ENCODE results near the gene PTPRN2. TPM values are rescaled to one million over a fixed set of nuclear protein-coding genes. Genes with fewer than 3 reads are reported as not detected.

PTPRN2 gene
- total RNA-seq, 1 donor from 2014 or later, result 32.2 TPM

DNA sequence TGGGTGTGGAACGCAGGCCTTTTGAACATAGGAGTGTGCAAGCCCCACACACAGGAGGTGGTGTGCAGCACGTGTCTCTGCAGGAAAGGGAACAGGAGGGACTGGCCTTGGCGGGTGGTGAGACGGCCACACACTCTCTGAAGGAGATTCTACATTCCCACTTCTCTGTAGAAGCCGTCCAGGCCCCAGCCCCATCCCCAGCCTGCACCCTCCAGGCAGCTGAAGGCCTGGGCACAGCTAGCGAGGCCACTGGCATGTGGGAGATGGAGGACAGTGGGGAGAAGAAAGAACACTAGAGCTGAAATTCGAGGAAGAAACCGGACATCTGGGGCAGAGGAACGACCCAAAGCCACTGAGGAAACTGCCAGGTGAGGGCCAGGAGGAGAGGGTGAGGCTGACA is 743.5 kb downstream of the PTPRN2 start:
- Mint-ChIP-seq H3K9me3 (no peaks in the 10 kb centered on the region), H3K27ac (ENCODE audit: unreplicated experiment) (peak overlapping the region; percentile 93), H3K27me3 (ENCODE audit: low read depth) (no peaks in the 10 kb centered on the region), H3K4me1 (peaks cover 51% of the 10 kb centered on the region), H3K36me3 (ENCODE audit: low read depth) (no peaks in the 10 kb centered on the region), H3K4me3 (peak overlapping the region; percentile 29)
- TF ChIP-seq, protein P1, sequence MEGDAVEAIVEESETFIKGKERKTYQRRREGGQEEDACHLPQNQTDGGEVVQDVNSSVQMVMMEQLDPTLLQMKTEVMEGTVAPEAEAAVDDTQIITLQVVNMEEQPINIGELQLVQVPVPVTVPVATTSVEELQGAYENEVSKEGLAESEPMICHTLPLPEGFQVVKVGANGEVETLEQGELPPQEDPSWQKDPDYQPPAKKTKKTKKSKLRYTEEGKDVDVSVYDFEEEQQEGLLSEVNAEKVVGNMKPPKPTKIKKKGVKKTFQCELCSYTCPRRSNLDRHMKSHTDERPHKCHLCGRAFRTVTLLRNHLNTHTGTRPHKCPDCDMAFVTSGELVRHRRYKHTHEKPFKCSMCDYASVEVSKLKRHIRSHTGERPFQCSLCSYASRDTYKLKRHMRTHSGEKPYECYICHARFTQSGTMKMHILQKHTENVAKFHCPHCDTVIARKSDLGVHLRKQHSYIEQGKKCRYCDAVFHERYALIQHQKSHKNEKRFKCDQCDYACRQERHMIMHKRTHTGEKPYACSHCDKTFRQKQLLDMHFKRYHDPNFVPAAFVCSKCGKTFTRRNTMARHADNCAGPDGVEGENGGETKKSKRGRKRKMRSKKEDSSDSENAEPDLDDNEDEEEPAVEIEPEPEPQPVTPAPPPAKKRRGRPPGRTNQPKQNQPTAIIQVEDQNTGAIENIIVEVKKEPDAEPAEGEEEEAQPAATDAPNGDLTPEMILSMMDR (conservative IDR thresholded peaks at IDR 0.05), result no peak
- DNase-seq (ENCODE audit: low read depth, low spot score), result no peak

DNA sequence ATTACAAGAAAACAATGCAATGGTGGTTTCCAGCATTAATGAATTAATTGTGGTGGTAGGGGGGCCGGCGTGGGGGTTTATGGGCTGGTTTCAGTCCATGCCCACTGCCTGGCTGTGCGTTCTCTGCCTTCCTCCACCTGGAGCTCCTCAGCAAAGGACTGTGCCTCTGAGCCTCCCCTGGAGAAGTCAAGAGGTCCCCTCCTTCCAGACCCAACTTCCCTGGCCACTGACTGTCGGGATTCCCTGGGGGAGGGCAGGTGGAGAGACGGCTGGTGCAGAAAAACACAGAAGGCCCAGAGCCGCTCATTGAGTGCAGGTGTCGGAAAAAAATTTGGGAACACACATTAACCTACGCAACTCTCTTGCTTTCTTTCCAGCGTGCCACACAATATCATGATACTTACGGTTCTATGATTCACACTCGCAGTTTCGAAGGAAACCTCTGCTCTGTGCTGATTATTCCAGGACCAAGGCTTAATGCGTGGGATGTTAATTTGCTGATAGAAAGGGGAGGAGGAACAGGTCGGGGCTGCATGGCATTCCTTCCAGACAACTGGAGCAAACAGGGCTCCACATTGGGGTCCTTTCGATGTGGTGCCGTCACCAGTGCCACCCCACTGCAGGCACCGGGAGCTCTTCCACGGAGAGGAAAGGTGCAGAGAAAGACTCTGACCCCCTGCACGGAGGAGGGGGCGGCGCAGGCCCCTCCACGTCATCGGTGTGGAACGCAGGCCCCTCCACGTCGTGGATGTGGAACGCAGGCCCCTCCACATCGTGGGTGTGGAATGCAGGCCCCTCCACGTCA is 744.1 kb downstream of the PTPRN2 start:
- no peaks in the 10 kb centered on the region for H3K9me3 Mint-ChIP-seq
- H3K27ac Mint-ChIP-seq (ENCODE audit: unreplicated experiment), result no peak overlapping the region
- no peak overlapping the region for H3K4me3 Mint-ChIP-seq
- H3K27me3 Mint-ChIP-seq (ENCODE audit: low read depth), result no peaks in the 10 kb centered on the region
- TF ChIP-seq, protein P1 (conservative IDR thresholded peaks at IDR 0.05), result no peak
- no peak for DNase-seq (ENCODE audit: low read depth, low spot score)
- H3K36me3 Mint-ChIP-seq (ENCODE audit: low read depth), result no peaks in the 10 kb centered on the region
- H3K4me1 Mint-ChIP-seq, result peaks cover 51% of the 10 kb centered on the region

DNA sequence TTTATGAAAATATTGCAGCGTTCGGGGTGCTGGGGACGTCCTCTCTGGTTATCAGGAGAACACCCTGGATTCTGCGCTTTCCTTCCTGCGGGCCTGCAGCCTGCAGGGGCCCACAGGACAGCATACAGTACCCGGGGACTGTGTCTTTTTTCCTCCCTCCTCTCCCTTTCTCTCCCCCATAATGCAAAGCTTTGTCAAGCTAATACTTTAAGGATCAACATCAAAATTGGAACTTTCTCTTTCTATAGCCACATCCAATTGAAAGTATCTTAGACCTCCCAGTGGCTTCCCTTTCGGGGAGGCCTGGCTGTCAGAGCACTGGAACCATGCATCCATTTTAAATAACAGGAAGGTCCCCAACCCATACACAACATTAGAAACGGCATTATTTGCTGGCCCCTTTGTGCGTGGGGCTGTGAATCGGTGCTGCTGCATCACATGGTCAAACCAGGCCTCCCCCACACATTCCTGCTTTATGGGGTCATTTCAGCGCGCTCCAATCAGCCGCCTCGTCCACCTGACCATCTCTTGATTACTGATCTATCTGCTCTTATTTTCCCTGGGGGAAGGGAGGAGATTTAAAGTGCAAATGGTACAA is 745.8 kb downstream of the PTPRN2 start:
- TF ChIP-seq, protein P1 (conservative IDR thresholded peaks at IDR 0.05), result no peak
- DNase-seq (ENCODE audit: low read depth, low spot score), result no peak
- Mint-ChIP-seq H3K27me3 (ENCODE audit: low read depth) (no peaks in the 10 kb centered on the region), H3K27ac (ENCODE audit: unreplicated experiment) (peak overlapping the region; percentile 96), H3K36me3 (ENCODE audit: low read depth) (no peaks in the 10 kb centered on the region), H3K9me3 (no peaks in the 10 kb centered on the region), H3K4me3 (peak overlapping the region; percentile 64), H3K4me1 (peaks cover 51% of the 10 kb centered on the region)

DNA sequence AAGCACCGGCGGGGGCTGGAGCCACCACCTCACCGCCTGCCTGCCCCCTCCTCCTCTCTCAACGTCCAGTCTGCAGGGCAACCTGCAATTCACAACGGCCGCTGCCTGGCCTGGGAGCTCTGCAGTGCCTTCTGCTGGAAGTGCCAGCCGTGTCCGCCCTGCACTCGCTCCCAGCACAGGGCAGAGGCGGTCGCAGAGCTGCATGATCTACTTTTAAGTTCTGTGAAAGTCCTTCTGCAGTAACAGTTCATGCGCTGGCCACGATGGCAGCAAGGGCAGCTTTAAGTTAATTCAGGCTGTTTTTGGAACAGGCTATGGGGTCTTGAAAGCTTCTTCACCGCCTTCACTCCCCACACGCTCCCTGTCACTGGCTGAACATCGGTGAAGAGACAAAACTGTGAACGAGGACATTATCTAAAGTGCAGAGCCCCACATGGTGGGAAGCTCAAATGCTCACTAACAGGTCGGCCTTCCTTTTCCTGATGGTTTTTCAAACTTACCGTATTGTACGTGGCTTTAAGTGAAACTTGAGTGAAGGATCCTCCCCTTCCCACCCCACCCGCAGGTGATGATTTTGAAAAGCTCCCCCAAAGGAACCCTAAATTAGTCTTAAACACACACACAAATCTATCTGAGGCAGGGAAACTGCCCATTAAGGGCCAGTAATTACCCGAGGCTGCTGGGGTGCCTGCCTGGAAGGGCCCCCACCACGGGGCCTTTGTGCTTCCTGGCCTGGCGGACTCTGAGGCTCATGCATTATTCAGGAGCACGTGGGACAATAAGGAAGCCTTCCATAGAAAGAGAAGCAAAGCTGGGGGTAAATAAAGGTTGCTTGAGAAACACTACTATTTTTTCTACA is 746.5 kb downstream of the PTPRN2 start:
- Mint-ChIP-seq H3K4me3 (peak overlapping the region; percentile 64), H3K27ac (ENCODE audit: unreplicated experiment) (peak overlapping the region; percentile 96), H3K4me1 (peaks cover 54% of the 10 kb centered on the region), H3K36me3 (ENCODE audit: low read depth) (no peaks in the 10 kb centered on the region), H3K9me3 (no peaks in the 10 kb centered on the region), H3K27me3 (ENCODE audit: low read depth) (no peaks in the 10 kb centered on the region)
- TF ChIP-seq, protein P1 (conservative IDR thresholded peaks at IDR 0.05), result no peak
- DNase-seq (ENCODE audit: low read depth, low spot score), result peak; percentile 43

DNA sequence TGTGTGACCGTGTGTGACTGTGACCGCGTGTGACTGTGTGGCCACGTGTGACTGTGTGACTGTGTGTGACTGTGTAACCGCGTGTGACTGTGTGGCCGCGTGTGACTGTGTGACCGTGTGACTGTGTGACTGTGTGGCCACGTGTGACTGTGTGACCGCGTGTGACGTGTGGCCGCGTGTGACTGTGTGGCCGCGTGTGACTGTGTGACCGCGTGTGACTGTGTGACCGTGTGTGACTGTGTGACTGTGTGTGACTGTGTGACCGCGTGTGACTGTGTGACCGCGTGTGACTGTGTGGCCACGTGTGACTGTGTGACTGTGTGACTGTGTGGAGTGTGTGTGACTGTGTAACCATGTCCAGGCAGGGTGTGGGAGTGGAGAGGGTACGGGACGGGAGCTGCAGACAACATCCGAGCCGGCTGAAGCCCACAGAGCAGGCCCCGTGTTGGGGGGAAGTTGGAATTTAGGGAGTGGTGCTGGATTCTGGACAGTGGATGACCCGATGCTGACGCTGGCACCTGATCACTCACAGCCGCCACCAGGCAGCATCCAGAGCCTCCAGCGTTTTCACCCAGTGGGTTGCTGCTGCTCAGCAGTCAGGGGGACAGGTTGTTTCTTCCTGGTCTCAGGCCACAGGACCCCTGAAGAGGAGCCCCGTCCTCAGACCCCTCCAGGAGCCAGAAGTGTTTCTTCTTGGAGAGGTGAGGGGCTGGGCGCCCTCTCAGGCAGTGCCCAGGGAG is 747.3 kb downstream of the PTPRN2 start:
- peaks cover 56% of the 10 kb centered on the region for H3K4me1 Mint-ChIP-seq
- DNase-seq (ENCODE audit: low read depth, low spot score), result no peak
- TF ChIP-seq, protein P1 (conservative IDR thresholded peaks at IDR 0.05), result no peak
- no peak overlapping the region for H3K27ac Mint-ChIP-seq (ENCODE audit: unreplicated experiment)
- no peaks in the 10 kb centered on the region for H3K27me3 Mint-ChIP-seq (ENCODE audit: low read depth)
- no peaks in the 10 kb centered on the region for H3K9me3 Mint-ChIP-seq
- no peaks in the 10 kb centered on the region for H3K36me3 Mint-ChIP-seq (ENCODE audit: low read depth)
- H3K4me3 Mint-ChIP-seq, result no peak overlapping the region
